Measurements from ENCODE around the gene PPDPF. TPM values are rescaled to one million over a fixed set of nuclear protein-coding genes. Genes with fewer than 3 reads are reported as not detected.
"Not testable (repeated sequence)": the region's sequence is repeated elsewhere in the genome, so short reads cannot be mapped to it uniquely, and the experiment has no call there.

Gene PPDPF
- total RNA-seq, 1 donor from 2014 or later: 275 TPM

DNA sequence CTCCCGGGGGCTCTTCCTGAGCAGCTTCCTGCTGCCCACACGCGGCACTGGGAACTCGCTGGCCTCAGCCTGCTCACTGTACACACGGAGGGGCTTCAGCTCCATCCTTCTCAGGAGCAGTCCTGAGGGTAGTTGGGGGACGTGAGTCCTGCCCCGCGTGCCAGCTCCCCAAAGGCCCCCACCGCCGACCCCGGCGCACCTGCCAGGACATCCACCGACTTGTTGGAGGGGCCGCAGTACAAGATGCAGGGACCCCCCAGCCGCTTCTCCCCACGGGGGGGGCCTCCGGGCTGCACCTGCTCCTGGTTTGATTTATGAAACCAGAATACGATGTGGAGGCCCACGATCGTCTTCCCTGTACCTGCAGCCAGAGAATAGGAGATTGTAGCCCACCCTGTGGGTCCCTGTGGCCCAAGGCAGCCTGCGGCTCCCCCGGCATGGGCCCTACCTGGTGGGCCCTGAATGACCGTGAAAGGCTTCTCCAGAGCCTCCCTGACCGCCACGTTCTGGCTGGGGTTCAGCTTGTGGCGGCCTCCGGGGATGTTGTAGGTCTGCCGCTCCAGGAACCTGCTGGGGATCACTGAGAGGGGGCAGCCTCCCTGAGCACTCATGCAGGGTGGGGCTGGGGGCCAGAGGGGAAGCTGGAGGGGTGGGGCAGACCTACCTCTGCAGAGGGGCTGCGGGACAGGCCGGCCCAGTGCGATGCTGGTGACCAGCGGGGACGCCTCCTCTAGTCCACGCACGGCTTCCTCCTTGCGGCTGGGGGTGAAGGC is 41.2 kb downstream of the PPDPF start:
- DNase-seq (ENCODE audit: low read depth): no peak

DNA sequence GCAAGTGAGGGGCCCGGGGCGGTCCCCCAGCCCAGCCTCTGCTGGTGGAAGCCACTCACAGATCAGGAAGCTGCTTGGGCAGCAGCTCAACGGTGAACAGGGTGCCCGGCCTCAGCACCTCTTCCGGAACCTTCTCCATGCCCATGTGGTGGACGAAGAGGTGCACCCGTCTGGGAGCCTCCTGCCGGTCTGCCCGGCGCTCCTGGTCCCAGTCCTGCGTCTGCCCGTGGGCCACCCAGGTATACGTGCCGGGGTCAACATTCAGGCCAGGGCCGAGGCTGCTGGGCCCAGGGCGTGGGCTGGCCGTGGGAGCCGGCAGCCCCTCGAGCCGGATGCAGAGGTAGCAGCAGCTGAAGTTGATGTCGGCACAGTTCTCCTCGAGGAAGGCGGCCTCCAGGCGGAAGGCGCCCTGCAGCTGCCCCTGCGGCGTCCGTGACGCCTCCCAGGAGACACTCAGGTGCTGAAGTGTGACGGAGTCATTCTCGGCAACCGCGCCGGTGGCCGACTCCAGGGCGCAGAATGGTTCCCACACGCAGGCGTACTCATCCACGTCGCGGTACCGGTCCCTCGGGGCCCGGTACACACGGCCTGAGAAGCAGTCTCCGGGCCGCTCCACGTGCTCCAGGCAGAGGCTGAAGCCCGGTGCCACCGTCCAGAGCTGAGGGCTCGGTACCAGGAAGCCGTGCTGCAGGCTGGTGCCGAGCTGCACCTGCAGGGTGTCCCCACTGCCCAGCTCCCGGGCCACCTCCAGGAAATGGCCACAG is 42.1 kb downstream of the PPDPF start:
- no peak for DNase-seq (ENCODE audit: low read depth)

DNA sequence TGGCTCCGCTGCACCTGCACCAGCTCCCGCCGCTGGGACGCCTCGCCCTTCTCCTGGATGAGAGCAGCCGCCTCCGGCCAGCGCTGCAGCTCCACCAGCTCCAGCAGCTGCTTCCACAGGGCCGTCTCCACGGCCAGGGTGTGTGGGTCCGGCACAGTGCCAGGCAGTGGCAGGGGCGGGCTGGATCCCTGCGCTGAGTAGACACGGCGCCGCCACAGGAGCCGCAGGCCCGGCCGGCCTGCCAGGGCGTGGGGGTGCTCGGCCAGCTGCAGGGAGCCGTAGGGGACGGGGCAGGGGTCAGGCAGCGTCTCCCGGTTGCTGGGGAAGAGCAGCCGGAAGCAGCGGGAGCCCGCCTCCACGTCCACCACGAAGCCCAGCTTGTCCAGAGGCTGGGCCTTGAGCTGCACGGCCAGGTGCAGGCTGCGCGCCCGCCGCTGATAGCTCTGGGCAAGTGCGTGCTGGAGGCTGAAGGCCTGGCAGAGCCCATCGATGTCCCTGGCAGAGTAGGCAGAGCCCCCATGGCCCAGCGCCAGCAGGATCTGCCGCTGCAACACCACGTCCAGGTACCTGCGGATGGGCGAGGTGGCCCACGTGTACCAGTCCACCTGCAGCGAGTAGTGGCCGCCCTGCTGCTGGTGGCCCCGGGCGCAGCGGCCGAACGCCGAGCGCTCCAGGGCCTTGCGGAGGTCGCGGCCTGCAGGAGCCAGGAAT is 42.8 kb downstream of the PPDPF start:
- DNase-seq (ENCODE audit: low read depth): no peak

DNA sequence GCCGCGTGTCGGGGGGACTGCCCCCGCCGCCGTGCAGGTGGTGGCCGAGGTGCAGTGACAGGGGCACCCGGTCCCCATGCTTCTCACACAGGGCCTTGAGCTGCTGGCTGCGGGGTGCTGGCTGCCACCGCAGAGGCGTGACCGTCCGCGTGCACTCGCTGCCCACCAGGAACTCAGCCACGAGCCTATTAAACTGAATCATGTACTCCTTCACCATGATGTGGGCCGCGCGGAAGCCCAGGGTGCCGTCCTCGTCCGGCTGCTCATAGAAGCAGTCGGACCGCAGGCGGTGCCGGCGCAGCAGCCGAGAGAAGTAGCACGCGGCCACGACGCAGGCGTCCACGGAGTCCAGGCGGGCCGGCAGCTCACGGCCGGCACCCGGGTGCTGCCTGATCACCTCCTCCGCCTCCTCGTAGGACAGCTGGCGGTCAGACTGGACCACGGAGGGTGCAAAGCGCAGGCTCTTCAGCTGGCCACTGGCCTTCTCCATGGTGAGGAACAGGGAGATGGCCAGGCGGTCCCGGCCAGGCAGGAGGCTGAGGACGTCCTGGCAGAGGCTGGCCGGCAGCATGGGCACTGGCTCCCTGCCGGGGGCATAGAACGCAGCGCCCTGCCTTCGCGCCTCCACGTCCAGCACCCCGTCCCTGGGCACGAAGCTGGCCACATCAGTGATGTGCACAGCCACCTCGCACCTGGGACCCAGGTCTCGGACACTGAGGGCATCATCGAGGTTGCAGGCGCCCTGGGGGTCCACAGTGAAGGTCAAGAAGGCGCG is 43.7 kb downstream of the PPDPF start:
- no peak for DNase-seq (ENCODE audit: low read depth)

DNA sequence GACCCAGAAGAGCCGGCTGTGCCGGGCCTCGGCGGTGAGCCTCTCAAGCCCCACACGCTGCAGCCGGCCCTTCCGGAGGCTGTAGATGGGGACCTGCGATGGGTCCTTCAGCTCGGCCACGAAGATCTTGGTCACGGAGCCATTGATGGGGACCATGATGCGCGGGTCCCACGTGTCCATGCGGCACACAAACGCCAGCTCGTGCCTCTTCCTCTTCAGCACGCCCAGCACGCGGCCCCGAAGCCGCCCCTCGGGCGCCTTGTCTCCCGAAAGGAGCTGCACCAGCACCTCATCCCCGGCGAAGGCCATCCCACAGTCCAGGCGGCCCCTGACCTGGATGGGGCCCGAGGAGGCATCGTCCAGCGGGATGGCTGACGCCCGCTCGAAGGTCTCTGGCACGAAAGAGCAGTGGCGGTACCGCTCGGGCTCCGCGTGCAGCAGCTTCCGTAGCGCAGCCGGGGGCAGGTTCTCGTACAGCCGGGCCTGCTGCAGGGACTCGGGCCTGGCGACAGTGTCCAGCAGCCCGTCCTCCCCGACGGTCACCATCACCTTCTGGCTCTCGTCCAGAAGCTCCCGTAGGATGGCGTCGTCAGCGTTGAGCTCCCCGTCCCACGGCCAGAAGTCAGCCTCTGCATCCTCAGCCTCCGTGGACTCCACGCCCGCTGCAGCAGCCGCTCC is 44.6 kb downstream of the PPDPF start:
- DNase-seq (ENCODE audit: low read depth): no peak

DNA sequence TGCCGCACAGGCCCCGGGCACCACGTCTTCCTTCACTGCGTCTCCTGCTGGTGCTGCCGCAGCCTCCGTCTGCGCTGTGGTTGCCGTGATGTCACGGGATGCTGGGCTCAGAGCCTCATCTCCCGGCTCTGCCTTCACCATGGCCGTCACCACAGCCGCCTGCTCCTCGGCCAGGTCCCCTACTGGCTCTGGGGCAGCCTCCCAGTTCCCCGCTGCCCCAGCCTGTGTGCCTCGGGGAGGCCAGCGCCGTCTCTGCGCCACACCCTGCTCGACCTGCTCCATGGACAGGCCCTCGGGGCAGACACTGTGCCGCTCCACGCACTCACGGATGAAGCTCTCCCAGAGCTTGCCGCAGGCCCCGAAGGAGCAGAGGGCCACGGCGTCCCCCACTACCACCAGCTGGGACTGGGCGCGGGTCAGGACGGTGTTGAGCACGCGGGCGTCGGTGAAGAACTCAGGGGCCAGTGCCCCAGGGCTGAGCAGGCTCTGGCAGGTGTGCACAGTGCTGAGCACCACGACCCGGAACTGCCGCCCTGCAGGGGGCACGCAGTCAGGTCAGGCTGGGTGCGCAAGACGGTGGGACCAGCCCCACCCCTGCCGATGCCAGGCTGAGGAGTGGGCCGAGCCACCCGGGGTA is 45.3 kb downstream of the PPDPF start:
- DNase-seq (ENCODE audit: low read depth): no peak

DNA sequence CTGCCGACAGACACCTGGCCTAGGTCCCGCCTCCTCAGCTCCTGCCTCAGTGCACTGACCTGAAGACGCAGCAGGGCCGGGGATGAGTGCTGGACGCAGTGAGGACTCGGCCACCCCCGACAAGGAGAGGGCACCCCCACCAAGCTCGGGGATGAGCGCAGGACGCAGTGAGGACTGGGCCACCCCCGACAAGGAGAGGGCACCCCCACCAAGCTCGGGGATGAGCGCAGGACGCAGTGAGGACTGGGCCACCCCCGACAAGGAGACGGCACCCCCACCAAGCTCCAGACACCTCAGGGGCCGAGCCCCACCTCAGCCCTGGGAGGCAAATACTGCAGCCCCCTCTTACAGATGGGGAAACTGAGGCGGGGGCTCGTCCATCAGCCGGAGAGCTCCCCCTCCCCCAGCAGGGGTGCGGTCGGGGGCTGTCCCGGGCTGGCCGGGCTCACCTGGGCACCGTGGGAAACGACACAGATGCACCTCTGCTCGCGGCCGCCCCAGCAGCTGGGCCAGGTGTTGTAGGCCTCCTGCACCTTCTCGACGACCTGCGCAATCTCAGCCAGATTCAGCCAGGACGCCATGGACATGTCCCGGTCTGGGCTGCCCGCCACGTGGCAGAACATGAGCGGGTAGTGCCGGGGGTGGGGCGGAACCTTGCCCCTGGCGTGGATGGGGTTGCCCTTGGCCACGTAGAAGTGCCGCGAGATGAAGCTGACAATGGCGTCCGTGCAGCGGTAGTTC is 46.0 kb downstream of the PPDPF start:
- DNase-seq (ENCODE audit: low read depth): no peak

DNA sequence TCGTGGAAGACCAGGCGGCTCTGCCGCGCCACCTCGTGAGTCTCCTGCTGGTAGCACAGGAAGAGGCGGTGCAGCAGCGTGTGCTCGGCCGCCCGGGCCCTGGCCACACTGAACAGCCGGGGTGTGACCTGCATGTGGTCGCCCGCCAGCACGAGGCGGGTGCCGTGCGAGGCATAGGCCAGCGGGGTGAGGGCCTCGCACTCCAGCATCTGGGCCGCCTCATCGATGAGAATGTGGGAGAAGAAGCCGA is 46.5 kb downstream of the PPDPF start:
- DNase-seq (ENCODE audit: low read depth): no peak

DNA sequence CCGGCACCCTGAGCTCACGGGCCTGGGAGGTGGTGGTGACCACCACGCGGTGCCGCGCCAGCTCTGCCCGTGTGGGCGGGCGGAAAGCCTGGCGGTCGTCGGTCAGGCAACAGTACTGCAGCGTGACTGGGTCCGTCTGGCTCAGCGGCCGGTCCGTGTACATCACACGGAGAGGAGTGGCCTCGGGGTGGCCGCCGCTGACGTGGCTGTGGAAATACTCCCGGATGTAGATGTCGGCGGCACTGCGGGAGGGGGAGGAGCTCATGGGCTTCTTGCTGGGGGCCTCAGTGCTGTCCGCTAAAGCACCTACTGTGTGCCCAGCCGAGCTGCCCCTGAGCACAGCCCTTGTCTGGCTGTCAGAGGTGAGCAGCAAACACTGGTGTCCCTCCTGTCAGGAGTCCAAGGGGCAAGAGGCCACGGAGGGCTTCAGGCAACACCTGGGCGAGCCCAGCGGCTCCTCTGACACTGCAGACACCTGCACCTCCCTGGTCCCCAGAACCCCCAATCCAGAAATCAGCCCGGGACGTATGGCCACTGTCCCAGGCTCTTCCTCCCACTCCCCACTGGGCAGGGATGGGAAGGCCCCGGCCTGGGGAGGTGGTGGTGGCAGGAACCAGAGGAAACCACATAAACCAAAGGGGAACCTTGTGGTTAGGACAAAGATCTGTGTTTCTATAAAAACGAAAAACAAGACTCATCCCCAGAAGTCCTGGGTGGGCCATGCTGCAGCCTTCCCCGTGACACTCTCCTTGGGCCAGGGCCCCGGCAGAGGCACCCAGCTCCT is 47.0 kb downstream of the PPDPF start:
- DNase-seq (ENCODE audit: low read depth): no peak

DNA sequence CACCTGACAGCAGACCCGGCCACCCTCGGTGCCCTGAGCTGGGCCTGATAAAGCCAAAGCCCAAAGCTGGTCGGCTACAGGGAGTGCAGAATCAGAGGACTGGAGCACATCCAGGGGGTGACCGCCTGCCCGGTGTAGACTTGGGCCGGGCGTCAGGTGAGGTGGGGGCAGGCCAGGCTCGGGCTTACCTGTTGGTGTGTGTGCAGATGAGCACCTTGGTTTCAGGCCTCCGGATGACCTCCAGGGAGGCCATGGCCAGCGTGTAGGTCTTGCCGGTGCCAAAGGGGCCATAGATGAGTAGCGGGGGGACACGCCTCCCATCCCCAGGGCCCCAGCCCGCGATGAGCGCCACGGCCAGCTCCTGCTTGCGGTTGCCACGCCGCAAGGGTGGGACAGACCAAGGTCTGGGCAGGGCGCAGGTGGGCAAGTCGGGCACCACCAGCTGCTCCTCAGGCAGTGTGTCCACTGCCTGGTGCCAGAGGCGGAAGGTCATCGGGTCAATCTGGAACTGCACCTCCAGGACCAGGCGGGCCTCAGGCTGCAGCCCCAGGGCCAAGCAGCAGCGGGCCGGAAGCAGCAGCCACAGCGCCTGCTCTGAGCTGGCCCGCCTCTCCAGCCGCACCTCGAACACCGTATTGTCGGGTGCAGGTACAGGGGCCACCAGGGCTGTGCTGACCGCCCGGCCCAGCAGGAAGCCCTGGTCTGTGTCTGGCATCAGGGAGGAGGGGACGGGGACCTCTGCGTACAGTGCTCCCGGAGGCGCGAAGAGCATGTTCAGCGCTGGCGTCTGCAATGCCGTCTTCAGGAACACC is 47.8 kb downstream of the PPDPF start:
- no peak for DNase-seq (ENCODE audit: low read depth)

DNA sequence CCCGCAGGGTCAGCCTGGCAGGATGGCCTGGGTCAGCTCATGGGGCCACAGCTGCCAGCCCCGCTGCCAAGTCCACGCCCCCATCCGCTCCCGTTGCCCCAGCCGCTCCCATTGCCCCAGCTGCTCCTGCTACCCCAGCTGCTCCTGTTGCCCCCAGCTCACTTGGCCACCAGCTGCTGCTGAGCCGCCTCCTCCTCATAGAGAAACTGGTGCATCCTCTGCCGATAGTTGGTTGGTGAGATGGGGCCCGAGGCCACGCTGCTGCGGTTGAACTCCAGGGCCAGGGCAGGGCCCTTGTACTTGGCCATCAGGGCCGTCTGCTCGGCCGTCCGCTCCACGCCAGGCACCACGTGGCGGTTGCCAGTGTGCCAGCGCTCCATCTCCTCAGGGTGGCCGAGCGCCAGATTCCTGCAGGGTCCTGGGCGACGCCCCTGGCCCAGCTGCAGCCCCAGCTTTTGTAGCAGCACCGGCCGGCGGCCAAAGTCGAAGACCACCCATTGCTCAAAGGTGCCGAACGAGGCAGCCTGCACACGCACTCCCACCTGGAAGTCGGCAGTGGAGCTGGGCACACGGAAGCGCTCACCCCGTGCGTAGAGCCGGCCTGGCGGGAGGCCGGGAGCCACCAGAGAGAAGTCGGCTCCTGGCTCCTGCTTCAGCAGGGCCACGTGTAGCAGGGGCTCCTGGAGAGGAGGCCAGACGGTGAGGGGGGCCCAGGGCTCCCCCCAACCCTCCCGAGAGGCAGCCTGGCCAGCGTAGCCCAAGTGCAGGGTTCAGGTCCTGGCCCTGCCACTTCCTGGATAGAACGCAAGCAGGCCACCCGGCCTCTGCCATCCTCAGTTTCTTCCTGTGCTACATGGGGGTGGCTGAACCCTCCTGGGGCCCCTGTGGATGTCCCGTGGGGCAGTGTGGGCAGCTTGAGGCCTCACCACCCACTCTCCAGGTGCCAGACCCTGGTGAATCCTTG is 48.7 kb downstream of the PPDPF start:
- DNase-seq (ENCODE audit: low read depth): no peak

DNA sequence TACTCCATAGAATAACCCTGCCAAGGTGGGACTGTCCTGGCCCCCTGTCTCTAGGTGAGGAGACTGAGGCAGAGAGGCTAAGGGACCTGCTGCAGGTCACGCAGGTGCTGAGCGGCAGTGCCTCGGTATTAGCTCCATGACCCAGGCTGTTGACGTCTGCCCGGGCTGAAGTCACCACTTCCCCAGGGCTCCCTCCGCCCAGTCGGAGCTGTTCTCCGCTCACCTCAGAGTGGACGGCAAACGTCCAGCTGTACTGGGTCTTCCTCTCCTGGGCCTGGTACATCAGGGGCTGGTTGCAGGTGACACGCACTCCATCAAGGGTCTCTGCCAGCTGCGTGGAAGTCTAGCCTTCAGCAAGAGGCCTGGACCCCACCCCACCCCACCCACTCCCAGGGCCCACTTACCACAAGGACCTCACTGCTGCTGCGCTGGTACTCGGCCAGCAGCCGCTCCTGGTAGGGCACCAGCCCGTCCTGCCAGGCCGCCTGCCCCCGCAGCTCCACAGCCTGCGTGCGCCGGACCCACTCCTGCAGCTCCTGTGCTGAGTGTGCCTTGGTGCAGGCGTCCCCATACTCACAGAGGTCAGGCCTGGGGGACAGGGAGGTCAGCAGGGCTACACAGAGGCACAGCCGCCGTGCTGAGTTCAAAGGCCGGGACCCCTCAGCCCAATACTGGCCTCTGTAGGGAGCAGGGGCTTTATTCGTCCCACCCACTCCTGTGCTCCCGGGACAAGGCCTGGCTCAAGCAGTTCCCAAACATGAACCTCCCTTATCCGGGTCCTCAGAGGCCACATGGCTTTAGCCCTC is 49.9 kb downstream of the PPDPF start:
- no peak for DNase-seq (ENCODE audit: low read depth)

DNA sequence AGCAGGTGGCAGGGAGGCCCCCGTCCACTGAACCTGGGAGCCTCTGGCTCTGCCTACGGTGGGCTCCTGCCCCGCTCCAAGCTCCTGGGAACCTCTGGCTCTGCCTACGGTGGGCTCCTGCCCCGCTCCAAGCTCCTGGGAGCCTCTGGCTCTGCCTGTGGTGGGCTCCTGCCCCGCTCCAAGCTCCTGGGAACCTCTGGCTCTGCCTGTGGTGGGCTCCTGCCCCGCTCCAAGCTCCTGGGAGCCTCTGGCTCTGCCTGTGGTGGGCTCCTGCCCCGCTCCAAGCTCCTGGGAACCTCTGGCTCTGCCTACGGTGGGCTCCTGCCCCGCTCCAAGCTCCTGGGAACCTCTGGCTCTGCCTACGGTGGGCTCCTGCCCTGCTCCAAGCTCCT is 50.5 kb downstream of the PPDPF start:
- not testable (repeated sequence) for DNase-seq (ENCODE audit: low read depth)
